Measurements from ENCODE around the gene ARID4A. TPM values are rescaled to one million over a fixed set of nuclear protein-coding genes. Genes with fewer than 3 reads are reported as not detected.

Gene ARID4A
- total RNA-seq, 6 experiments from 2014 or later: 10.5 to 13.4 (median 12.3) TPM

DNA sequence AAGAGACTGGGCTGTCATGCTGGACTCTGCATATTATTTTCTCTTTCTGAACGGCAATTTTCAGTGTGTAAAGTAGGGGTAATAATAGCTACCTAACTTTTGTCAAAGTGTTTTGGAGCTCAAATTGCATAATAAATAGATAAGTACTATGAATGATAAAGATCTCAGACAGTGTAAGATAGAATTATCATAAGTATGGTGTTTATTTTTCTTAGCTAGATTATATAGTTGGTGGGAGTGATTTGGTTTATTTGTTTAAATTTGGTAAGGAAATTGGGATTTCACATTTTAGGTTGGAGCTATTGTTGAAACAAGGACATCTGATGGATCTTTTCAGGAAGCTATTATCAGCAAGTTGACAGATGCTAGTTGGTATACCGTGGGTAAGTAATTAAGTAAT lies 7.4 kb downstream of the ARID4A start:
- no peaks in the 10 kb centered on the region for H3K27me3 Mint-ChIP-seq (ENCODE audit: insufficient read depth)
- peaks cover 16% of the 10 kb centered on the region for H3K4me1 Mint-ChIP-seq (ENCODE audit: low read depth)
- peaks cover 16% of the 10 kb centered on the region for H3K36me3 Mint-ChIP-seq (ENCODE audit: low read depth)
- TF ChIP-seq, protein P1, sequence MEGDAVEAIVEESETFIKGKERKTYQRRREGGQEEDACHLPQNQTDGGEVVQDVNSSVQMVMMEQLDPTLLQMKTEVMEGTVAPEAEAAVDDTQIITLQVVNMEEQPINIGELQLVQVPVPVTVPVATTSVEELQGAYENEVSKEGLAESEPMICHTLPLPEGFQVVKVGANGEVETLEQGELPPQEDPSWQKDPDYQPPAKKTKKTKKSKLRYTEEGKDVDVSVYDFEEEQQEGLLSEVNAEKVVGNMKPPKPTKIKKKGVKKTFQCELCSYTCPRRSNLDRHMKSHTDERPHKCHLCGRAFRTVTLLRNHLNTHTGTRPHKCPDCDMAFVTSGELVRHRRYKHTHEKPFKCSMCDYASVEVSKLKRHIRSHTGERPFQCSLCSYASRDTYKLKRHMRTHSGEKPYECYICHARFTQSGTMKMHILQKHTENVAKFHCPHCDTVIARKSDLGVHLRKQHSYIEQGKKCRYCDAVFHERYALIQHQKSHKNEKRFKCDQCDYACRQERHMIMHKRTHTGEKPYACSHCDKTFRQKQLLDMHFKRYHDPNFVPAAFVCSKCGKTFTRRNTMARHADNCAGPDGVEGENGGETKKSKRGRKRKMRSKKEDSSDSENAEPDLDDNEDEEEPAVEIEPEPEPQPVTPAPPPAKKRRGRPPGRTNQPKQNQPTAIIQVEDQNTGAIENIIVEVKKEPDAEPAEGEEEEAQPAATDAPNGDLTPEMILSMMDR (IDR thresholded peaks at IDR 0.05): no peak
- DNase-seq: no peak
- no peak overlapping the region for H3K27ac Mint-ChIP-seq
- H3K9me3 Mint-ChIP-seq: no peaks in the 10 kb centered on the region
- H3K4me3 Mint-ChIP-seq: no peak overlapping the region

DNA sequence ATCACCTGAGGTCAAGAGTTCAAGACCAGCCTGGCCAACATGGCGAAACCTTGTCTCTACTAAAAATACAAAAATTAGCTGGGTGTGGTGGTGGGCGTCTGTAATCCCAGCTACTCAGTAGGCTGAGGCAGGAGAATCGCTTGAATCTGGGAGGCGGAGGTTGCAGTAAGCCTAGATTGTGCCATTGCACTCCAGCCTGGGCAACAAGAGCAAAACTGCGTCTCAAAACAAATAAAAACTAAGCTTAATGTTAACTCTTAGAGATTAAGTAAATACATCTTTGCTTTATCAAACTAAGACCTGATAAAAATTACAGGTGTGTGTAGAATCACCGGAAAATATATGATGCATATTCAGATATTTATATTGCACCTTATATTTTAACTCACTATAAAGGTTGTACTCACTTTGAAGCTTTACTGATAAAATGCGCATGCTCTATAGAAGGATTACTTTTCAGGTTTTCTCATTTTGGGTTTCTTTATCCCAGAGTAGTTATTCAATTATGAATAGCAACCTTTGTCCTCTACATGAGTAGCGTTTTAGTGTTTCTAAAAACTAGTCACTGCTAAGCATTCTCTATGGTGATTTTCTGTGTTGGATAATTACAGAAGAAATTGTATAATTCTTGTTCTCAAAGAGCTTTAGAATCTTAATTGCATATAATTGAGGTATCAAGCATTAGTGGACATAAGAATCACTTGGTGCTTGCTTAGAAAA lies 9.4 kb downstream of the ARID4A start:
- no peak overlapping the region for H3K4me3 Mint-ChIP-seq
- TF ChIP-seq, protein P1 (IDR thresholded peaks at IDR 0.05): no peak
- H3K27me3 Mint-ChIP-seq (ENCODE audit: insufficient read depth): no peaks in the 10 kb centered on the region
- H3K27ac Mint-ChIP-seq: no peak overlapping the region
- H3K36me3 Mint-ChIP-seq (ENCODE audit: low read depth): peaks cover 16% of the 10 kb centered on the region
- DNase-seq: no peak
- H3K4me1 Mint-ChIP-seq (ENCODE audit: low read depth): peaks cover 15% of the 10 kb centered on the region
- H3K9me3 Mint-ChIP-seq: no peaks in the 10 kb centered on the region

DNA sequence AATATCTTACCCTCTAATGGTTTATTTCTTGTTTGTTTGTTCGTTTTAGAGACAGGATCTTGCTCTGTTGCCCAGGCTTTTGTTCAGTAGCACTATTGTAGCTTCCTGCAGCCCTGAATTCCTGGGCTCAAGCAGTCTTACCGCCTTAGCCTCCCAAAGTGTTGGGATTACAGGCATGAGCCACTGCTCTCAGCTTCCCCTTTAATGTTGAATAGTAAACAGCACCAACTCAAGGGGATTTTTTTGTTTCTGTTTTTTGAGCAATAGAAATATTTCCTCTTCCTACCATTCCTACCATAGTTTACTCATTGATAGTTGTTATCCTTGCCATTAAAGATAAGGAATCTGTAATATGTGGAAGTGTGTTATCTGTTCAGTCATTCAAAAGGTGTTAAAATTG lies 10.7 kb downstream of the ARID4A start:
- Mint-ChIP-seq H3K4me1 (ENCODE audit: low read depth) (peaks cover 15% of the 10 kb centered on the region), H3K36me3 (ENCODE audit: low read depth) (peaks cover 16% of the 10 kb centered on the region), H3K4me3 (no peak overlapping the region), H3K27me3 (ENCODE audit: insufficient read depth) (no peaks in the 10 kb centered on the region), H3K27ac (peak overlapping the region; percentile 20; the same call in 1 of the 2 replicates), H3K9me3 (no peaks in the 10 kb centered on the region)
- DNase-seq: no peak
- TF ChIP-seq, protein P1 (IDR thresholded peaks at IDR 0.05): no peak

DNA sequence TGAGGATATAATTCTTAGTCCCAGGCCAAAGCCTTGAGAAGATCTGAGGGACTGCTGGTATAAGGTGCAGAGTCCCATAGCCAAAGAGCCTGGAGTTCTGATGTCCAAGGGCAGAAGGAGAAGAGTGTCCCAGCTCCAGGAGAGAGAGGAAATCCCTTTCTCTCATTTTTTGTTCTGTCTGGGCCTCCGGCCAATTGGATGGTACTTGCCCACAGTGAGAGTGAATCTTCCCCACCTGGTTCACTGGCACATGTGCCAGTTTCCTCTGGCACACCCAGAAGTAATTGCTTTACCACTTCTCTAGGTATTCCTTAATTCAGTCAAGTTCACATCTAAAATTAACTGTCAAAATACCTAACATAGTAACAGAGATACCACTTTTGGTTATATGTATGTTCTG lies 15.3 kb downstream of the ARID4A start:
- Mint-ChIP-seq H3K4me3 (no peak overlapping the region), H3K4me1 (ENCODE audit: low read depth) (peaks cover 12% of the 10 kb centered on the region), H3K9me3 (no peaks in the 10 kb centered on the region), H3K27me3 (ENCODE audit: insufficient read depth) (no peaks in the 10 kb centered on the region), H3K27ac (no peak overlapping the region), H3K36me3 (ENCODE audit: low read depth) (peaks cover 11% of the 10 kb centered on the region)
- TF ChIP-seq, protein P1 (IDR thresholded peaks at IDR 0.05): no peak
- no peak for DNase-seq

DNA sequence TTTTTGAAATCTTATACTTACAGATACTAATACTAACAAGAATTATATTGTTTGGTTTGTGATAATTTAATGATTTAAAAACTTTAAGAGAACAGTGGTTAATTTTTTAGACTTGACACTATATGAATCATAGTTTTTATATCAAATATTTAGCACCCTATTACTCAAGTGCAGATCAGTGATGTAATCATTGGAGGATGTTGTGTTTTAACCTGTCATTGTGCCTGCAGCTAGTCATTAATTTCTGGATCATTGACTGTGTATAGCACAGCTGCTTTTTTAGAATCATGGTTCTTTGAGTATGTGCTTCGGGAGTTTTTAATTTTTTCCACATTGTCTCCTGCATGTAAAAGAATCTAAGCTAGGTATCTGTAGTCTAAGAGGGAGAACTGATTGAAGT lies 17.3 kb downstream of the ARID4A start:
- no peak for DNase-seq
- Mint-ChIP-seq H3K4me1 (ENCODE audit: low read depth) (peaks cover 6% of the 10 kb centered on the region), H3K4me3 (no peak overlapping the region), H3K9me3 (no peaks in the 10 kb centered on the region), H3K27ac (peak overlapping the region; percentile 42), H3K27me3 (ENCODE audit: insufficient read depth) (no peaks in the 10 kb centered on the region), H3K36me3 (ENCODE audit: low read depth) (peaks cover 6% of the 10 kb centered on the region; the same call in 1 of the 2 replicates)
- TF ChIP-seq, protein P1 (IDR thresholded peaks at IDR 0.05): no peak
